ENCODE results near the gene TM9SF1.

Gene TM9SF1

GRCh38 chr14:24177041-24177825 is 18.0 kb downstream of the TM9SF1 start:
- no peak for DNase-seq

- no peak for DNase-seq
Measured at GRCh38 chr14:24176599-24176998, 18.6 kb downstream of the TM9SF1 start.

- no peak for DNase-seq
Measured at GRCh38 chr14:24172871-24173281, 22.4 kb downstream of the TM9SF1 start.

GRCh38 chr14:24172261-24172860 is 22.9 kb downstream of the TM9SF1 start:
- DNase-seq = no peak

GRCh38 chr14:24171422-24172260 is 23.6 kb downstream of the TM9SF1 start, which contains the start of gene REC8:
Gene REC8 (plus strand): TSS chr14:24172080. CDS start chr14:24172553, 473 bp downstream.
- DNase-seq = peak; percentile 87

GRCh38 chr14:24167469-24168114 is 27.6 kb downstream of the TM9SF1 start:
- no peak for DNase-seq

- DNase-seq = no peak
Measured at GRCh38 chr14:24165785-24166184, 29.5 kb downstream of the TM9SF1 start.

- no peak for DNase-seq
Measured at GRCh38 chr14:24164518-24164991, 30.7 kb downstream of the TM9SF1 start.

- no peak for DNase-seq
Measured at GRCh38 chr14:24162093-24162492, 33.1 kb downstream of the TM9SF1 start.

GRCh38 chr14:24160850-24161804 is 34.1 kb downstream of the TM9SF1 start, which contains the start of gene IRF9:
Gene IRF9 (plus strand): TSS chr14:24161265. CDS start chr14:24162145, 880 bp downstream.
- DNase-seq = peak; percentile 98

- DNase-seq = no peak
Measured at GRCh38 chr14:24160499-24160849, 34.8 kb downstream of the TM9SF1 start.

GRCh38 chr14:24159777-24160498 is 35.3 kb downstream of the TM9SF1 start:
- DNase-seq = no peak

- DNase-seq = no peak
Measured at GRCh38 chr14:24157331-24157730, 37.9 kb downstream of the TM9SF1 start.

- DNase-seq = no peak
Measured at GRCh38 chr14:24156840-24157239, 38.4 kb downstream of the TM9SF1 start.

GRCh38 chr14:24155100-24155499 is 40.1 kb downstream of the TM9SF1 start:
- no peak for DNase-seq

GRCh38 chr14:24151404-24152080 is 43.7 kb downstream of the TM9SF1 start:
- DNase-seq = no peak

- no peak for DNase-seq
Measured at GRCh38 chr14:24150993-24151392, 44.2 kb downstream of the TM9SF1 start.

- DNase-seq = no peak
Measured at GRCh38 chr14:24150567-24150966, 44.7 kb downstream of the TM9SF1 start.

- no peak for DNase-seq
Measured at GRCh38 chr14:24150061-24150460, 45.2 kb downstream of the TM9SF1 start.

GRCh38 chr14:24149302-24149969 is 45.8 kb downstream of the TM9SF1 start:
- no peak for DNase-seq
